Measurements from ENCODE around the gene GAK. TPM values are rescaled to one million over a fixed set of nuclear protein-coding genes. Genes with fewer than 3 reads are reported as not detected.
A peak's percentile ranks its signal among the peaks of the same experiment; 100 is the strongest.
"Not testable (repeated sequence)": the region's sequence is repeated elsewhere in the genome, so short reads cannot be mapped to it uniquely, and the experiment has no call there.

GAK gene
- 66.9 and 67.3 TPM in 2 replicates for polyA plus RNA-seq (2014; cell fraction: cytosol; rRNA removed)
- 79.4 and 99.7 TPM in 2 replicates for polyA plus RNA-seq (2014; cell fraction: nucleus; rRNA removed)

DNA sequence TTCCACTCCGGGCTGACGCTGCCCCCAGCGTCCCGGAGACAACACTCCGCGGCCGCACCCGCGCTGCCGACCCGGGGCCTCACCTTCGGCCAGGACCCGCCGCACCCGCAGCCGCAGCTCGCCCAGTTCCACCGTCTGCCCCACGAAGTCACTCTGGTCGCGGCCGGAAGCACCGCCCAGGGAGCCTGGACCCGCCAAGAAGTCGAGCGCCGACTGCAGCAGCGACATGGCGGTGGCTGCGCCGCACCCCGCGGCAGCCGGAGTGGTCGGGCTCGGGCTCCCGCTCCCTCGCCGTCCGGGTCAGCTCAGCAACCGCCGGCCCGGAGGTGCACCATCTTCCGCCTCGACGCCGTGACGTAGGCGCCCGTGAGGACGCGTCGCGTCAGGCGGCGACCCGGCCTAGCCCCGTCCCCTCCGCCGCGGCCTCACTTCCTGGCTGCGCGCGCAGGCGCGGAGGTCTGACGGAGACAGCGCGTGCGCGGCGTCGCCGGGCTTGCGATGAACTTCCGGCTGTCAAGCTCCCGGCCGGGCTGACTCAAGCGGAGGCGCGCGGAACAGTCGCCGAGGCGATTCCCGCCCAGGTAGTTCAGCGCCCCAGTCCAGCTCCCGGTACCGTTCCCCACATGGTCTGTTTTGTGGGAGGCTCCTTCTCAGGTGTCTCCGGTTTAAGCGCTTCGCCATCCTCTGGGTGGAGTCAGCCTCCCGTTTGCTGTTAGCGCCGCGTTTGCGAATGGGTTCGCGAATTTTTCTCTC is at the start of gene GAK, which contains the start of gene TMEM175:
TSS of gene GAK (minus strand) at position 357 of the 753 bp plus-strand sequence. CDS start at position 228, 129 bp downstream.
TSS of gene TMEM175 (plus strand) at position 501 of the 753 bp plus-strand sequence. CDS start 15,280 bp downstream, outside the sequence.
- peak; percentile 90 for DNase-seq (ENCODE audit: low spot score)

DNA sequence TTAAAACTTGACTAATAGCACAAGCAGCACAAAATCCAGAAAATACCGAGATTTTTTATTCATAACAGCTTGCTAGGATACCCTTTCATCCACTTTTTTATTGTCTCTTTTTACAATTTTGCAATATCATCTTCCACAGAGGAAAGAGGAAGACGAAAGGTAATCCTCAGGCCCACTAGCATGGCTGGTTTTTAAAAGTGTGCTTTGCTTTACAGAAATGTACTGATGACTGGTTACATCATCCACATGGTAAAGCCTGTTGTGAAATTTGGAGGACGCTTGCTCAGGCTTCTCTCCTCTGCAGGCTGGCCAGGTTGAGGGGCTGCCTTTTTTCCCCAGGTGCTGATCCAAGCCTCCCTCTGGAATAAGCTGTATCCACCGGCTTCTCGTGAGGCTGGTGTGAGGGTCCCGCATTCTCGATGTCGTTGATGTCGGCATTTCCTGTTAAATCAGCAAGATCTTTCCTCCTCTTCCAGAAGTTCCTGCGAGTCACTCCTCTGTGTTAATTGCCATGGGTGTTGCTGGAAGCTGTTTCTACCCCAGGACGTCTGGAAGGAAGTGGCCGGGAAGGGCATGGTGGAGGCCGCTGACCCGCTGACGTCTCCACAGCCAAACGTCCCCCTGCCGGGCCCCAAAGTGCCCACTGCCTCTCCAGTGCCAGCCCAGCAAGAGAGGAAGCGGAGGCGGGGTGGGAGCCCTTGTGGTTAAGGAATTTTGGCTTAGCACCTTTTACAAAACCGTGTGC is 47.0 kb upstream of the GAK start:
- DNase-seq (ENCODE audit: low spot score) = no peak

DNA sequence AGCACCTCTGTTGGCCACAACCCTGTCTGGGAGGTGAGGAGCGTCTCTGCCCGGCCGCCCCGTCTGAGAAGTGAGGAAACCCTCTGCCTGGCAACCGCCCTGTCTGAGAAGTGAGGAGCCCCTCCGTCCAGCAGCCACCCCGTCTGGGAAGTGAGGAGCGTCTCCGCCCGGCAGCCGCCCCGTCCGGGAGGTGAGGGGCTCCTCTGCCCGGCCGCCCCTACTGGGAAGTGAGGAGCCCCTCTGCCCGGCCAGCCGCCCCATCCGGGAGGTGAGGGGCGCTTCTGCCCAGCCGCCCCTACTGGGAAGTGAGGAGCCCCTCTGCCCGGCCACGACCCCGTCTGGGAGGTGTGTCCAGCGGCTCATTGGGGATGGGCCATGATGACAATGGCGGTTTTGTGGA is 43.9 kb upstream of the GAK start:
- not testable (repeated sequence) for DNase-seq (ENCODE audit: low spot score)

DNA sequence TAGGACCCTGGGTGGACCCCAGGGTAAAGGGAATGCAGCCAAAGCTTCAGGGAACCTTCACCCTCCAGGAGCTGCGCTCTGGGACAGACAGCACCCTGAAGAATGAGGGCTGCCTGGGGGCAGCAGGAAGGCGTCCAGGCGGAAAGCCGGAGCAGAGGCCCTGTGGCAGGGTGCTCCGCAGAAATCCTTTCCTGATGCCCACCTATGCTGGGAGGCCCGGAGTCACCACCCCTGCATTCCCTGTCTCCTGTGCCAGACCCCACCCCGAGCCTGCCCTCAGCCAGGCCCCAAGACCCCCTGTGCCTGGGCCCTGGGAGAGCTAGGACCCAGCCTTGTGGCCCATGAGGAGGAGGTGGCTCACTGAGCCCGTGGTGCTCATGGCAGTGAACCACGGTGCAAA is 42.6 kb upstream of the GAK start:
- DNase-seq (ENCODE audit: low spot score) = no peak

DNA sequence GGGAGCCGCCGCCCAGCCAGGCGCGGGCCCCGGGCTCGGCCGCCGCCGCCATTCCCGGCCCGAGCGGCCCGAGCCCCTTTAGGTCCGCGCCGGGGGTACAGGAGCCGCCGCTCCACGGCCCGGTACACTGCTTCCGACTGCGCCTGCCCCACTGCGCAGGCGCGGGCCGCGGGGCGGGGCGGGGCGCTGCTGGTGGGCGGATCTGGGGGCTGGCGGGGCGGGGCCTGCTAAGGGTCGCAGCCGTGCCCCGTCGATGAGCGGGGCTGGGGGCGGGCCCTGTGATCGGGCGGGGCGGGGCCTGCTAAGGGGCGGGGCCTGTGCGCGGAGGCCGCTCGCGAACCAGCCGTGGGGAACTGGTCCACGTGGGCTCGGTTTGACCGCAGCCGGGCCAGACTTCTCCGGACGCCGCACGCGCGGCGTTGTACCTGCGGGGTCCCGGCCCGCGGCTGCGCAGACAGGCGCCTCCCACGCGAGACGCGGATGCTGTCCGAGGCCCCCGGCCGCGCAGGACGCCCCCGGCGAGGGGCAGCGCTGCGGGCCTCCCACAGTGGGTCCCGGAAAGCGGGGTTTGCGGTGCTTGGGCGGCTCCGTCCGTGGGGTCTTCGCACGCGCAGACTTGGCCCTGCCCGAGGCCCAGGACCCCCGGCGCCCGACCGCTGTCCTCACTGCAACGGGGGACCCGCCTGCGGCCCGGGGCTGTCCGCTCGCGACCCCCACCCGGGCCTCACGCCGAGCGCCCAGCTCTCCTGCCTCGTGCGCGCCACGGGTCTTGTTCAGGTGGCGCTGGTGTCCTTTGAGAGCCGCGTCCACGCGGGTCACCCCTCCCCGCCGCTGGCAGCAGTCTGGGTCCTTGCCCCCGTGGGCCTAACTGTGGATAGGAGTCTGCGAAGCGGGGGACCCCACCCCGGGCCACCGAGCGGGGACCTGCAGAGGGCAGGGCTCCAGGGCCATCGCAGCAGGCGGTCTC is 41.6 kb upstream of the GAK start, which contains the start of gene DGKQ:
TSS of gene DGKQ (minus strand) at position 139 of the 967 bp plus-strand sequence. CDS start at position 52, 87 bp downstream.
- peak; percentile 29 for DNase-seq (ENCODE audit: low spot score)

DNA sequence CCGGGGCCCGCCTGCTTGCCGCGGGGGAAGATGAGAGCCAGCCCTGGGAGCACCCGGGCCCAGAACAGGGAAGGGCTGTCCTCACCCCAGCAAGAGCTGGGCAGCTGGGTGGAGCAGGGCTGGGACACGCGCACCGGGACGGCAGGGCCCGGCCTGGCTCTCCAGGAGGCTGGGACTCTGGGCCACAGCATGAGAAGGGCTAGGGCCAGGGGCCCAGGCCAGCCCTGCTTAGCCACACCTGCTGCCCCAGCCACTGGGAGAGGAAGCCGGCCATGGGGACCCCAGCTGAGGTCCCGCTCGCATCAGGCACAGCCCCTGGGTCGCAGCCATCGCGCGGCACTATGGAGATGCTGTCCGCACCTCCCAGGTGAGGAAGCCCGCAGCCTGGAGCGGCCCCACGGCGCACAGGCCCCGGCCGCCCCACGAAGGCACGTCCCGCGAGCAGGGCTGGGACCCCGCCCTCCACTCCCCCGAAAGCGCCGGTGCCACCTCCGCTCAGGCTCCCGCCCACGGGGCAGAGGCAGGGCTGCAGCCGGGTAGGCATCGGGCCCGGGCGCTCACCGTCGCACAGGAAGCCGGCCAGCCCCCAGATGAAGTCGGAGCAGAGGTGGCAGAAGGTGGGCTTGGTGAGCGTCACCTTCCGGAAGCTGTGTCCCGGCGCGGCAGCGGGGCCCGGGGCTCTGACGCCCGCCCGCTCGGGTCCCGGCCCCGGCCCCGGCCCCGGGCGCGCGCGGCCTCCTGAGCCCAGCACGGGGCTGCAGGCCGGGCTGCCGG is 40.7 kb upstream of the GAK start:
- DNase-seq (ENCODE audit: low spot score) = no peak

DNA sequence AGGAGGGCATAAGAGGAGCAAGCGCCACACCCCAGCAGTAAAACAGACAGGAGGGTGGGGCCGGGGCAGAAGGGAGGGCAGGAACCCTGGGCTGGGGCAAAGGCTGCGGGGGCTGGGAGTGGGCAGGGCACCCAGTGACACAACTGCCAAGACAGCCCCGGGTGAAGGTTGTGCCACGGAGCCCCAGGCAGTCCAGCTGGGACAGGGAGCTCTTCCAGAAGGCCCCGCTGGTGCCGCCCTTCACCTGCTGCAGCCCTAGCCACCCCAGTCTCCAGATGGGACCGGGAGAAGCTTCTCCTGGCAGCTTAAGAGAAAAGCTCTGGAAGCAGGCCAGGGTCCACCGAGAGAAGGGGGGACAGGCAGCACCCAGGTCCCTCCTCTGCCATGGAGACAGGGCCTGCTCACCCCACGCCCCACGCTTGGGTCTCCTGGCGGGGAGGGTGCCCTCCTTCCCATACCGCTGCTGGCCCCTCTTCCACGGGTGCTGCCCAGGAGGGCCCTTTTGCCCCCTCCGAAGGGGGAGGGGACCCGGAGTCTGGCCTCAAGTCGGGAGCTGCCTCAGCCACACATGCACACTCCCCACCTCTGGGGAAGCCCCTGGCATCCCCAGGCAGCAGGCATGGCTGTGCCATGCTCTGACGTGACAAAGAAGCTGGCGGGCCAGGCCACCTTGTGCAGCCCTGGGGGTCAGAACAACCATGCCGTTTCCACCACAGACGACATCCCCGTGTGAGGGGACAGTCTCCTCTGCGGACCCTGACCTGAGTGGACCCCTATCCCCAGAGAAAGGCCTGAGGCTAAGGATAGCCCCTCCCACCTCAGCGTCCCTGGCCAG is 39.8 kb upstream of the GAK start:
- no peak for DNase-seq (ENCODE audit: low spot score)

DNA sequence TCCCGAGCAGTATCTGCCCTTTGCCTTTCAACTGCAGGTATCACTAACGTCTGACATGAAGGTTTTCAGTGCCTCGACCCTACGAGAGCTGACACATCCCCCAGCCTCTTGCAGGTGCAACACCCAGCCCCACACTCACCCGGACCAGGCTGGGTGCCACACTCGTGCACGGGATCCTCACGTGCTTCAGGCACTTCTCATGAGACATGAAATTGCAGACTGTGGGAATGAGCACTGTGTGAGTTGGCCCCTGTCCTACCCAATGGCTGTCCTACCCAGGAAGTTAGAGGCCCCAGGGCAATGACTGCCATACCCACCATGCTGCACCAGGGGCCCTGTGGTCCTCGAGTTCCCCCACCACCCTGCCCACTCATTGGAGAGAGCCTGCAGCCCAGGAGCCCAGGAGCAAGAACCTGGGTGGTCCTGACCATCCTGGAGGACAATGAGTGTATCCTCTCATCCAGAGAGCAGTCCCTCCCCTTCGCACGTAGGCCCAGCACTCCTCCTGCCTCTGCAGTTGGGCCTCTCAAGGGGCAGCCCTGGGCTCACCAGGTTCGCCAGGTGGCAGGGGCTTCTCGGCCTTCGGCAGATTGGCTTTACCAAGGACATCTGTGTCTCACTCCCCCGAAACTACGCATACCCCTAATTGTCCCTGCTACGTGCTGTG is 38.9 kb upstream of the GAK start:
- no peak for DNase-seq (ENCODE audit: low spot score)

DNA sequence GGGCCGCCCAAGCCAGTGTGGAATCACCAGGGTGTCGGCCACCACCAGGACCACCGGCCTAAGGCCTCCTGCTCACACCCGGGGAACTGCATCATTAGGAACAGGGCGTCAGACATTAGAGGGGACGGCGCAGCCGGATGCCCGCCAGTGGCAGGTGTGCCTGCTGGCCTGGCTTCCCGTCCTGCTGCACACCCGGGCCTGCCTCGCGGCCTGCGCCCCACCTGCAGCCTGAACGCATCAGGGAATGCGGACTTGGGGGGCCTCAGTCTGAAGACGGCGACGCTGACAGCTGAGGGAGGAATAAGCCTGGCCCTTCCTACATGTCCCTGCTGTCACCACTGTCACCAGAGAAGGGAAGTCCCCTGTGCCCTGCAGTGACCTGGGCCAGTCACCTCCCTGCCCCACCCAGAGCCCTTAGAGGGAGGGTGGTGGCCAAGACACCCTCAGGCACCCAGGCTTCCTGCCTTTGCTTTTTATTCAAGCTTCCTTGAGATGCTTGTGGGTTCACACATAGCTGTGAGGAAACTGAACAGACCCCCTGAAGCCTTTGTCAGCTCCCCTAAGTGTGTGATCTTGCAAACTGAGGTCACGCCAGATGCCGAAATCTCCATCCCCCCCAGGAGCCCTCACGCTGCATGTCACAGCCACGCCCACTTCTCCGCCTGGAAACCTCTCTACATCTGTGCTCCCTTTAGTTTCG is 38.1 kb upstream of the GAK start:
- DNase-seq (ENCODE audit: low spot score) = no peak

DNA sequence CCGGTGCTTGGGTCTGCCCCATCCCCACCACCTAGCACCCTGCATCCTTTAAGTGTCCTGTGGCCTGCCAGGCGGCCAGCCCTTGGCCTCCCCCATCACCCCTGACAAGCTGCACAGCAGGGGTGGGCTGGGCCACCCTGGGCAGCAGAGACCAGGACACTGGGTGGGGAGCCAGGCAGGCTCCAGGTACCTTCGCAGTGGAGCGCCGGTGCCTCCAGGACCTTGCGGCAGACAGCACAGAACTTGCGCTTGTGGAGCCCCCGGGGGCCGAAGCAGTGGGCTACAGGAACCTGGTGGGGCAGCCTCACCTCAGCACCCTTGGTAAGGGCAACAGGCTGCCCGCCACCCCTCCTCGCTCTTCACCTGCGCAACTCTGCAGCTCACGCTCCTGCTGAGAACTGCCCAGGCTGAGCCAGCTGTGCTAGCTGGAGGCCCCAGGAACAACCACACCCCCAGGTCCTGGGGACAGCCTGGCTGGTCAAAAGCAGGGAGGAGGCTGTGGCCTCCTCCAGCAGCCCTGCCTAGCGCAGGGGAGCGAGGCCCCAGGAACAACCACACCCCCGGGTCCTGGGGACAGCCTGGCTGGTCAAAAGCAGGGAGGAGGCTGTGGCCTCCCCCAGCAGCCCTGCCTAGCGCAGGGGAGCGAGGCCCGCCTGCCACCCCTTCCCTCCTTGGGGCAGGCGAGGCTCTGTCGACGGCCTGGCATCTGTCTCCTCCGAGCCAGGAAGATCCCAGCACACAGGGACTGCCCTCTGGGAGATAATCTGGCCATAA is 36.7 kb upstream of the GAK start:
- DNase-seq (ENCODE audit: low spot score) = no peak

DNA sequence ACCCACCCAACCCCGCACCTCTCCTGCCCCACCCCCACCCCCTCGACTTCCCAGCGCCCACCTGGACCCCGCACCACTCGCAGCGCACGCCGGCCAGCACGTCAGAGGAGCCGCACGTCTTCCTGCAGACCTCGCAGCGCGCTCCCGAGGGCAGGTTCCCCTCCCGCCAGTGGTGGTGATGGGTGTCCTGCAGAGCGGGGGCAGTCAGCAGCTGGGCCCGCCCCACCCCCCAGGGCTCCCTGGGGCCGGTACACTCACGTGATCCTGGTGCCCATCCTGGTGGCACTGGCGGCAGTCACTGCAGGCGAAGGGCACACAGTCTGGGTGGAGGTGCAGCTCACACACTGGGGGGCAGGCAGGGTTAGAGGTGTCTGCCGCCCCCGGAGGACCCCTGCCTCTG is 36.1 kb upstream of the GAK start:
- DNase-seq (ENCODE audit: low spot score) = no peak

DNA sequence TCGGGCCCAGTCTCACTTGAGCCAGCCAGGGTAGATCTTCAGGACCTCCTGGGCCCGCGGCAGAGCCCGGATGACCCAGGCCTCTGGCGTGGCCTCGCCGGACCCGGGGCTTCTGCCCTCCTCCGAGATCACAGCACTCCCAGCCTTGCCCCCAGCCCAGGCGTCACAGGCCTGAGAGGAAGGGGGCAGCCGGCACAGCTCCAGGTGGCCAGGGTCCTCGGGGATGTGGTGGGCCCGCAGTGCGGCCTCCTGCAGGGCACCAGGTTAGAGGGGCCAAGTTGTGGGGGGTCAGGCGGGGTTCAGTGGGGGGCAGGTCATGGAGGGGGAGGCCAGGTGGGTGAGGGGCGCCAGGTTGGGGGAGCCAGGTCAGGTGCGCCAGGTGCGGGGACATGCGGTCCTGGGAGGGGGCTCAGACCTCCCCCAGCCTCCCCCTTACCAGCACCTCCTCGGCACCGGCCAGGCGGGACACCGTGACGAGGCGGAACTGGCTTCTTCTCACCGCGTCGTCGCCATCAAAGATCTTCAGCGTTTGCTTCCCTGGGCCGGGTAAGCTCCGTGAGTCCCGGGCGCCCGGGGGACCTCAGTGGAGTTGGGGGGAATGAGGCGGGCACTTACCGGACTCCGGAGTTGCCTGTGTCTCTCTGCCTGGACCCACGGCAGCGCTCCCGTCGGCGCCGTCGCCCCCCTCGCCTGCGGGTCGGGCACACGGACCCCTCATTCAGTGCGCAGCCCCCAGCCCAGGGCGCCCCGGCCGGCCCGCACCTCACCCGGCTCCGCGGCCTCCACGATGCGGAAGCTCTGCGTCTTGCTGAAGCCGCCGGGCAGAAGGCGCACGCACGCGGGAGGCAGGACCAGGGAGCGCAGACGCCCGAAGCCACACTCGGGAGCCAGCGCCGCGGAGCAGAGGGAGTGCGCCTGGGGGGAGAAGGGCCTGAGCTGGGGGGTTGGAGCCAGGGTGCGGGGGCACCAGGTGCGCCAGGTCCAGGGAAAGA is 35.3 kb upstream of the GAK start:
- no peak for DNase-seq (ENCODE audit: low spot score)

DNA sequence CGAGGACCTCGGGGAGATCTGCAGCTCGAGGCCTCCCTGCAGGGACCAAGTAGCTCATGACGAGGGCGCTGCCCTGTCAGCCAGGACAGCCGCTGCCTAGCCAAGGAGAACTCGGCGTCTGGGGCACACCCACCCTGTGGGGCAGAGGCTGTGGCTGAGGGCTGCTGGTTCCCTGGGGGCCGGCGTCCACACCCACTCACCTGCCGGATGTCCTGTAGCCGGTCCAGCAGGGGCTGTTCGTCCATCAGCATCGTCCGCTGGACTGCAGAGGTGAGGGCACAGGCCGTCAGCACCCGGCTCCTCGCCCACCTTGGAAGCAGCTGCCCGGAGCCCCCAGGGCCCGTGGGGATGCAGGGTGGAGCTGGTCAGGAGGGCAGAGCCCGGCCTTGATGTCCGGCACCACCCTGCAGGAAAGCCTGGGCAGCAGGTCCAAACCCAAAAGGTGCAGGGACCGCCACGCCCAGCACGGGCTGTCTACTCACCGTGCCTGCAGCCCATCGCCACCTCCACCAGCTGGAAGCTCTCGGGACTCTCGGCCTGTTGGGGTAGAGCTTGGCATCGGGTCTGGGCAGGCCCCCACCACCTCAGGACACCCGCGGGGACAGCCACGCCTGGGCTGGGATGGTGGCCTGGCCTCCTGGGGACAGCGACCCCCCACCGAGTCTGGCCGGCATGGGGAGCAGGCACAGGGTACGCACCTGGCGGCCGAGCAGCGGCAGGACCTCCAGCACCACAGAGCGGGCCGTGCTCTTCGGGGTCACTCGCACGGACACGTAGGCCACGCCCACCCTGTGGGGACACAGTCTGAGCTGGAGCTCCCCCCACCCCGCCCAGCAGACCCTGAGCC is 34.4 kb upstream of the GAK start:
- DNase-seq (ENCODE audit: low spot score) = no peak

DNA sequence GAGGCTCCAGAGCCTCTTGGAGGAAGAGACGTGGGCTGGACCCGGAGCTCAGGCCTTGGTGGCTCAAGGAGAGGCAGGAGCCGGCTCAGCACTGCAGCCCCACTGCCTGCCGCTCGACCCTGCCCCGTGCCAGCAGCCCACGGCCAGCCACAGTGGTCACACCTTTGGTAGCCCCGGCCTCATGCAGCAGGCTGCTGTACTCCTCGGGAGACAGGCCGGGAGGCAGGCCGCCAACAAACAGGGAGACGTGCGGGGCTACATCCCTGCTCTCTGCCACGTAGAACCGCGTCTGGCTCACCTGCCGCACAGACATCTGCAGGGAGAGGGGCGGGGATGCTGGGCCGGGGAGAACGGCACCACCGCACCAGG is 33.6 kb upstream of the GAK start:
- DNase-seq (ENCODE audit: low spot score) = no peak

DNA sequence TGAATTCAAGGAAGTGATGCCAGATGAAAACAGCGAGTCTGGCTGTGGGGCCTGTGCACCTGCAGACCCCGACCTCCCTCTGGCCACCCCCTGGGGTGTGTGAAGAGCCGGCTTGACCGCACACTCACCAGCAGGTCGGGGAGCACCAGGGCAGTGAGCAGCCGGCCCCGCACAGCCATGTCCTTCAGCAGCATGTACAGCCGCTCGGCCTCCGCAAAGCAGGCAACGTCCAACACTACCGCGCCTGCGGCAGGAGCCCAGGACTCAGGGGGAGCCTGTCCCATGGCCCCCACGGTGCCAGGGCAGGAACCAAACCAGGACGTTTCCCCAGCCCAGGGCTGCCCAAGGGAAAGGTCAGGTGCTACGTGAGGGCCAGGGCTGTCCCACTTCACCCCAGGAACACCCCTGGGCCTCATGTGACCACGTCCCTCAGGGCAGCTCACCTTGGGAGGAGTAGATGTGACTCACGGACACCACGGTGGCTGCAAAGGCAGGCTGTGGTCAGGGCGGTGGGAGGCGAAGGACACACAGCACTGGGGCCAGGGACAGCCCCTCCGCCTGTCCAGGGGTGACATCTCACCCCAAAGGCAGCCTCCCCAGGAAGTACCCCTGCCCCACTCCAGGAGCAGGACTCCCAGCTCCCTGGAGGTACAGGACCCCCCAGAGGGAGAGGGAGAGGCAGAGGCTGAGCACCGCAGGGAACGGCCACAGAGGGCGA is 33.1 kb upstream of the GAK start:
- DNase-seq (ENCODE audit: low spot score) = no peak
